CD4-positive, CD25-positive, alpha-beta regulatory T cell (primary cell): ENCODE data around the gene PIEZO2. TPM values are rescaled to one million over a fixed set of nuclear protein-coding genes. Genes with fewer than 3 reads are reported as not detected.

Source experiments
- ATAC-seq, 2 donors: fragments of 150-1000 bp; cut with Tn5 transposase; one replicate each; pipeline ENCODE4 v1.10.0; 2021; ENCODE audit warnings: low read depth in 2 of 2, moderate number of reproducible peaks in 2 of 2, moderate library complexity in 1 of 2
- DNase-seq, 3 donors: peaks; one replicate each; pipeline versions ENCODE4 v3.0.0 to v3.0.0-alpha.2; 2012 to 2022; ENCODE audit warnings: mixed read lengths in 1 of 3
- H3K27ac ChIP-seq: one replicate; pipeline ENCODE4 v1.7.0; 2013; ENCODE audit warnings: mild to moderate bottlenecking, low read length; ENCODE audit not compliant: insufficient read depth, poor library complexity, severe bottlenecking
- H3K27me3 ChIP-seq: one replicate; pipeline ENCODE4 v1.7.0; 2013; ENCODE audit warnings: low read length; ENCODE audit not compliant: control insufficient read depth, insufficient read depth
- H3K36me3 ChIP-seq: one replicate; pipeline ENCODE4 v1.7.0; 2013; ENCODE audit warnings: mild to moderate bottlenecking, low read length, moderate library complexity; ENCODE audit not compliant: control insufficient read depth, insufficient read depth
- H3K4me1 ChIP-seq: 2 replicates; pipeline ENCODE4 v1.7.0; 2013; ENCODE audit warnings: mild to moderate bottlenecking, low read length; ENCODE audit not compliant: insufficient read depth, control insufficient read depth, poor library complexity, severe bottlenecking
- H3K4me3 ChIP-seq: one replicate; pipeline ENCODE4 v1.7.0; 2013; ENCODE audit warnings: low read depth, mild to moderate bottlenecking, low read length, moderate library complexity
- H3K9me3 ChIP-seq, 2 experiments: 1 replicate in 1 of 2; 2 replicates in 1 of 2; pipeline ENCODE4 v1.7.0; 2013; ENCODE audit warnings: low read length in 2 of 2, mild to moderate bottlenecking in 1 of 2, moderate library complexity in 1 of 2; ENCODE audit not compliant: control insufficient read depth in 2 of 2
- H3K27ac Mint-ChIP-seq, 3 donors: one replicate each; pipeline ENCODE4 v1.8.0; 2020 to 2022; ENCODE audit warnings: mild to moderate bottlenecking in 3 of 3, mixed read lengths in 3 of 3, moderate library complexity in 2 of 3
- H3K27me3 Mint-ChIP-seq: one replicate; pipeline ENCODE4 v1.8.0; 2022; ENCODE audit warnings: mild to moderate bottlenecking, mixed read lengths
- H3K36me3 Mint-ChIP-seq: one replicate; pipeline ENCODE4 v1.8.0; 2020; ENCODE audit warnings: mixed read lengths
- H3K4me1 Mint-ChIP-seq, 4 donors: one replicate each; pipeline ENCODE4 v1.8.0; 2020 to 2022; ENCODE audit warnings: mixed read lengths in 4 of 4, mild to moderate bottlenecking in 1 of 4
- H3K4me3 Mint-ChIP-seq, 4 donors: one replicate each; pipeline ENCODE4 v1.8.0; 2020 to 2022; ENCODE audit warnings: mild to moderate bottlenecking in 4 of 4, mixed read lengths in 4 of 4, moderate library complexity in 3 of 4
- H3K9me3 Mint-ChIP-seq, 7 donors: one replicate each; pipeline ENCODE4 v1.8.0; 2020 to 2022; ENCODE audit warnings: mixed read lengths in 7 of 7, mild to moderate bottlenecking in 3 of 7, moderate library complexity in 2 of 7
- polyA plus RNA-seq, 4 donors: library from polyadenylated mRNA; unstranded; fragments of 300-500 nt; fragmentation: Illumina TruSeq; gene quantifications; one replicate each; pipeline ENCODE4 v1.2.3, GENCODE V29; 2021
- total RNA-seq: library from RNA; stranded (reverse); gene quantifications from one replicate; pipeline ENCODE4 v1.2.3, GENCODE V29; 2022

PIEZO2 gene
- total and polyA plus RNA-seq, 5 donors from 2014 or later = not detected

DNA sequence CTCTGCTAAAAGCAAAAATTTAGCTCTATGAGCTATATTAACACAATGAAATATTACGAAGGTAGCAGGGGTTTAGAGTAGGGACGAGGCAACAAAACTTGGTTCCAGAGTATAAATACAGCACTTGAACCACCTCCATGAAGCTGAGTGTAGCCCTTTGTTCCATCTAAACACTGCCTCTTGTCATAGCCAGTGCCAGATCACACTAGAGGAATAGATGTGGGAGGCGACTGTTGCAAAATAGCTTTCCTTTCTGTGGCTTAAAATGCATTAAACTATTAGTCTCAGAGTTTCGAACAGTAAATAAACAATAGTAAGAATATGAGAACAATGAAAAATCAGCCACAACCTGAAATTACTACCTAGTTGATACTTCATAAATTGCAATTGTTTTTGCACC is 29.8 kb downstream of the PIEZO2 start:
- Mint-ChIP-seq H3K27ac (no peak overlapping the region), H3K27me3 (peaks cover 5% of the 10 kb centered on the region), H3K36me3 (no peaks in the 10 kb centered on the region), H3K9me3 (no peaks in the 10 kb centered on the region), H3K4me1 (peaks cover 0 to 5% (median 0%) of the 10 kb centered on the region in 4 donors), H3K4me3 (no peak overlapping the region)
- H3K27ac ChIP-seq = no peak overlapping the region
- H3K27me3 ChIP-seq = no peaks in the 10 kb centered on the region
- H3K4me1 ChIP-seq = no peaks in the 10 kb centered on the region
- no peaks in the 10 kb centered on the region for H3K9me3 ChIP-seq
- DNase-seq (no peak), ATAC-seq (no peak)
- H3K36me3 ChIP-seq = no peaks in the 10 kb centered on the region
- H3K4me3 ChIP-seq = no peak overlapping the region

DNA sequence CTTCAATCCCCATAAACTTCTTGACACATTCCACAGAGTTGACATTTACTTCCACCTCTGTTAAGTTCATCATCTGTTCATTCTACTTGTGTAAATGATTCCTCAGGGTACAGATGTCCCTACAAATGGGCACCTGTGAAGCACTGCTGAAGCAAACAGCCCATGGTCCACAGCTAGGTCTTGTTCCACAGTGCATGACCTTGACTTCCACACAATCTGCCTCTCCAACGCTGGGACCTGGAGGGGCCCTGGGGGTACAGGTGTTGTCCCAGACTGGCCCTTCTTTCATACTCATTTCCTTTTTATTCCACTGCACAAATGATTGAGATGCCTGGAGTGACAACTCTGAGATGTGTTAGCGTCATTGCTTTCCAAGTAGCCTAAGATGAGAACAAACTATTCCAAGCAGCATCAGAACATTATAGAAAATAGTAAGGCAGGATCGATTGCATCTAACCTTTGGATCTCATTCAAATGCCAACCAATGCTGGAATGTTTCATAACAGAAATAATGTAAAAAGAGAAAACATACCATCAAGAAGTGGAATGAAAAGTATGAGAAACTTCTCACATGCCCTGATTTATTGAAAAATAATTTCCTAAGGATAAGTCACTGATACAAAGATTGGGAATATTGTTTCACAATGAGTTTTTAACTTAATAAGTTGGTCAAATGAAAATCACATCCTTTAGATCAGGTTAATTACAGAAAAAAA is 31.2 kb downstream of the PIEZO2 start:
- Mint-ChIP-seq H3K4me1 (peaks cover 0 to 5% (median 0%) of the 10 kb centered on the region in 4 donors), H3K27me3 (peaks cover 5% of the 10 kb centered on the region), H3K9me3 (no peaks in the 10 kb centered on the region), H3K27ac (no peak overlapping the region), H3K4me3 (no peak overlapping the region), H3K36me3 (no peaks in the 10 kb centered on the region)
- no peak overlapping the region for H3K4me3 ChIP-seq
- H3K36me3 ChIP-seq = no peaks in the 10 kb centered on the region
- DNase-seq = no peak
- H3K9me3 ChIP-seq = no peaks in the 10 kb centered on the region
- H3K27me3 ChIP-seq = no peaks in the 10 kb centered on the region
- no peak for ATAC-seq
- H3K27ac ChIP-seq = no peak overlapping the region
- no peaks in the 10 kb centered on the region for H3K4me1 ChIP-seq

DNA sequence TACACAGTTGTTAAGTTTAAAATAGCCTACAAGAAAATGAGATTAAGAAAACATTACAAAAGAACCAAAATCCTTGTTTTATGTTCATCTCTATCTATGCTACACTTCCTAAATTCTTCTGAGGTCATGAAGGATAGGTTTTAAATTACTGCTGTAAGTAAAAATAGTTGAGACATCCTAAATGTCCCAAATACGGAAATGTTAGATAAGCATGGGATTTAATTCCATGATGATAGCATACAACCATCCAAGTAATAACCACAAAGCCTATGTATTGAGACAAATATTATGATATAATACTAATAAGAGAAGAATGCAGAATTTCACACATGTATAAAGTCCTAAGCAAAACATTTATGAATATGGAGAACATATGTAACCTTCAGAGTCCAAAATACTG is 34.1 kb downstream of the PIEZO2 start:
- Mint-ChIP-seq H3K9me3 (peaks cover 0 to 2% (median 0%) of the 10 kb centered on the region in 7 donors), H3K27ac (no peak overlapping the region), H3K4me3 (no peak overlapping the region), H3K27me3 (peaks cover 2% of the 10 kb centered on the region), H3K4me1 (no peaks in the 10 kb centered on the region), H3K36me3 (no peaks in the 10 kb centered on the region)
- Histone ChIP-seq H3K4me3 (no peak overlapping the region), H3K27me3 (no peaks in the 10 kb centered on the region), H3K27ac (no peak overlapping the region), H3K4me1 (no peaks in the 10 kb centered on the region), H3K9me3 (no peaks in the 10 kb centered on the region), H3K36me3 (no peaks in the 10 kb centered on the region)
- ATAC-seq = no peak
- no peak for DNase-seq

DNA sequence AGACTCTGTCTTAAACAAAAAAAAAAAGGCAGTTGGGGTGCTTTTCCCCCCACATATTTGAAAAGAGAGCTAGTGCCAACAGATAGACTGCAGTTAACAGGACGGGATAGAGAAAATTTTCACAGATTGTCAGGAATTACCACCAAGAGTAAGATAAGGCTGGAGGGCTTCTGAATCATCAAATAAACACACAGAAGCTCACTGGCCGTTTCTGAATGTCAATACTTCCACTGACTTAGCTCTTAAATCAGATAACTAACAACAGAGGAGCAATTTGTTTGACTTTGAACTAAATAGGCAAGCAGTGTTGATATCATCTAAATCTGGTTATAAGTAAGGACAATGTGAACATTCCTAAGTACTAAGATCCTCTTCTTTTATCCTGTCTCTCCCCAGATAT is 34.7 kb downstream of the PIEZO2 start:
- H3K36me3 Mint-ChIP-seq = no peaks in the 10 kb centered on the region
- no peak for DNase-seq
- no peaks in the 10 kb centered on the region for H3K27me3 ChIP-seq
- H3K4me3 Mint-ChIP-seq = no peak overlapping the region
- no peak overlapping the region for H3K27ac Mint-ChIP-seq
- no peak overlapping the region for H3K27ac ChIP-seq
- H3K4me1 ChIP-seq = no peaks in the 10 kb centered on the region
- peaks cover 0 to 4% (median 0%) of the 10 kb centered on the region in 7 donors for H3K9me3 Mint-ChIP-seq
- ATAC-seq = no peak
- no peaks in the 10 kb centered on the region for H3K9me3 ChIP-seq
- H3K27me3 Mint-ChIP-seq = no peaks in the 10 kb centered on the region
- no peak overlapping the region for H3K4me3 ChIP-seq
- no peaks in the 10 kb centered on the region for H3K4me1 Mint-ChIP-seq
- H3K36me3 ChIP-seq = no peaks in the 10 kb centered on the region

DNA sequence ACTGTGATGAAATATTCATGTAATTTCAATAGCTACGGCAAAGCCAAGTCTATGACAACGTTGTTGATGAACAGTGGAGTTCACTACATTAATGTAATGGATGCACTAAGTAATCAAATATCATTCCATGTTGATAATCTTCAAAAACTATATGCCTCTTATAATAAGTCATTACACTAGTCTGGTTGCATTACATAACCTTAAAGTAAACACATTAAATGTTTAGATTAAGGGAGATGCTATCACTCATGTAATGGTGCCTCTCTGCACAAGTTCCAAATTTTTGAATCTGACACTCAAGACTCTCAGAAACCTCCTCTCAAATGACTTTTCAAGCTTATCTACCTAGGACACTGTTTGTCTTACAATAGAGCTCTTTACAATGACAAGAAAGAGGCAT is 35.4 kb downstream of the PIEZO2 start:
- Mint-ChIP-seq H3K27ac (no peak overlapping the region), H3K27me3 (no peaks in the 10 kb centered on the region), H3K4me3 (no peak overlapping the region), H3K4me1 (no peaks in the 10 kb centered on the region), H3K36me3 (no peaks in the 10 kb centered on the region), H3K9me3 (peaks cover 0 to 4% (median 0%) of the 10 kb centered on the region in 7 donors)
- DNase-seq = no peak
- no peak for ATAC-seq
- Histone ChIP-seq H3K4me1 (no peaks in the 10 kb centered on the region), H3K36me3 (no peaks in the 10 kb centered on the region), H3K4me3 (no peak overlapping the region), H3K9me3 (no peaks in the 10 kb centered on the region), H3K27ac (no peak overlapping the region), H3K27me3 (no peaks in the 10 kb centered on the region)

DNA sequence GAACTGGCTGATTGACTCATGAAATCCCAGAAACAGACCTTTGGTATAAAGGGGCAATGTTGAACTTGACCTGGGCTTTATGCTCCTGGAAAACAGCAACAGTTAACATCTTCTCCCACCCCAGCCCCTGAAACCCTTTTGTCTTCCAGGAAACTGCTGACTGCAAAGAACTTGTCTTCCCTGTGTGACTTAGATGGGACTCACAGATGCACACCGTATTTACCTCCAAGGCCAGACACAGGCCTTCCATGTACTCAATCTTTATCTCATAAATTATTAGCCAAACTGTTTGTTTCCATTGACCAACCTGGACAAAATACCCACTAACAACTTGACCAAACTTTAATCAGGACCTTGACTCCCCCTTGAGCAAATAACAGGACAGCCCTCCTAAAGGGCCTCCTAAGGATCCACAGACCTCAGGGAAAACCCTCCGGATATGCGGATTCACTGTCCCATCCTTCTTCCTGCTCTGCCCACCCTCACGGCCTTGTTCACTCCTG is 36.3 kb downstream of the PIEZO2 start:
- no peaks in the 10 kb centered on the region for H3K27me3 ChIP-seq

DNA sequence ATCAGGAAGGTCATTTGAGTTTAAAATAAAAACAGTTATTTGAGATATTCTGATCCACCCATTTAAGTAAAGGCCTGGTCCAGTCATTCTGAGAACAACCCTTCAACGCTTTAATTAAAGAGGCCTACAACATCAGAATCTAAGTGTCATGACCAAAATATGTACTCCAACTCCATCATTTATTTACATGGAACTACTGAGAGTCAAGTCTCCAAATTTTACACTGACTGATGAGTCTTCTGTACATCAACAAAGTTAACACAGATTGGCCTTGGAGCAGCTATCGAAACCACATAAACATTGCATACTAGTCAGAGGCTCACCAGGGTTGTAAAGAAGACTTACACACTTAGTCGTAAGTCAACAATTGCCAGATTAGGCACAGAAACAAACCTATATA is 37.1 kb downstream of the PIEZO2 start:
- no peaks in the 10 kb centered on the region for H3K36me3 ChIP-seq
- no peak overlapping the region for H3K27ac ChIP-seq
- Mint-ChIP-seq H3K36me3 (no peaks in the 10 kb centered on the region), H3K27ac (no peak overlapping the region), H3K27me3 (no peaks in the 10 kb centered on the region), H3K4me1 (no peaks in the 10 kb centered on the region), H3K9me3 (peaks cover 0 to 4% (median 0%) of the 10 kb centered on the region in 7 donors), H3K4me3 (no peak overlapping the region)
- no peak for DNase-seq
- H3K4me1 ChIP-seq = no peaks in the 10 kb centered on the region
- H3K4me3 ChIP-seq = no peak overlapping the region
- no peak for ATAC-seq
- H3K27me3 ChIP-seq = no peaks in the 10 kb centered on the region
- no peaks in the 10 kb centered on the region for H3K9me3 ChIP-seq

More for the DNA sequence above, 36.3 kb downstream of the PIEZO2 start:
- H3K4me1 Mint-ChIP-seq = no peaks in the 10 kb centered on the region
- H3K36me3 ChIP-seq = no peaks in the 10 kb centered on the region
- ATAC-seq = no peak
- no peak overlapping the region for H3K27ac Mint-ChIP-seq
- H3K4me3 Mint-ChIP-seq = no peak overlapping the region
- H3K9me3 Mint-ChIP-seq = peaks cover 0 to 4% (median 0%) of the 10 kb centered on the region in 7 donors
- H3K36me3 Mint-ChIP-seq = no peaks in the 10 kb centered on the region
- no peak for DNase-seq
- no peaks in the 10 kb centered on the region for H3K4me1 ChIP-seq
- no peak overlapping the region for H3K4me3 ChIP-seq
- H3K27ac ChIP-seq = no peak overlapping the region
- no peaks in the 10 kb centered on the region for H3K9me3 ChIP-seq
- no peaks in the 10 kb centered on the region for H3K27me3 Mint-ChIP-seq

DNA sequence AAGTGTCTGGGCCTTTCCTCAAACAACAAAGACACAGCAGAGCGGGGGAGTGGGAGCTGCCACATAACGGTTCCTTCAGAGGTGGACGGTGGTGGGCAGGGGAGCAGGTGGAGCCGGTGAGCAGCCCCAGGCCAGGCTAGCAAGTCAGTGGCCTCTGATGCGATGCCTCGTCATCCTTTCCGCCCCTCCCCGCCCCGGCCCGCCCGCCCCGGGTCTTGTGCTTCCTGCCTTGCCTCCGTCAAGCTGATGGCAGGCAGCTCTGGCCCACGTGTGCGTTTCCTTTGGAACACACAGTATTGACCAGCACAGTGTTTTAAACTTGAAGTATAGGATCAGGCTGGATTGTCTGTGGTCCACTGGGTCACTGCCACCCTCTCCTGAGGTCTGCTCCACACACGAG is 38.9 kb downstream of the PIEZO2 start:
- H3K27ac ChIP-seq = no peak overlapping the region
- no peaks in the 10 kb centered on the region for H3K27me3 ChIP-seq
- no peaks in the 10 kb centered on the region for H3K27me3 Mint-ChIP-seq
- H3K4me1 ChIP-seq = no peaks in the 10 kb centered on the region
- no peaks in the 10 kb centered on the region for H3K4me1 Mint-ChIP-seq
- ATAC-seq (no peak), DNase-seq (no peak)
- H3K9me3 ChIP-seq = no peaks in the 10 kb centered on the region
- no peak overlapping the region for H3K4me3 Mint-ChIP-seq
- no peak overlapping the region for H3K27ac Mint-ChIP-seq
- H3K36me3 ChIP-seq = no peaks in the 10 kb centered on the region
- H3K9me3 Mint-ChIP-seq = peaks cover 0 to 4% (median 0%) of the 10 kb centered on the region in 7 donors
- no peak overlapping the region for H3K4me3 ChIP-seq
- H3K36me3 Mint-ChIP-seq = no peaks in the 10 kb centered on the region
